ENCODE data around the gene TAB2.

The TAB2 gene

DNA sequence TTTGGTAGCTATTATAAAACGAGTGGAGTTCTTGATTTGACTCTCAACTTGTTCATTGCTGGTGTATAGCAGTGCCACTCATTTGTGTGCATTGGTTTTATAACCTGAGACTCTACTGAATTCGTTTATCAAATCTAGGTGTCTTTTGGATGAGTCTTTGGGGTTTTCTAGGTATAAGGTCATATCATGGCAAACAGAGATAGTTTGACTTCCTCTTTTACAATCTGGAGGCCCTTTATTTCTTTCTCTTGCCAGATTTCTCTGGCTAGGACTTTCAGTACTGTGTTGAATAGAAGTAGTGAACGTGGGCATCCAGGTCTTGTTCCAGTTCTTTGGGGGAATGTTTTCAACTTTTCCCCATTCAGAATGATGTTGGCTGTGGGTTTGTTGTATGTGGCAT is 121.3 kb downstream of the TAB2 start:
- H3K4me2 ChIP-seq (ENCODE audit: low read length): no peak overlapping the region
- H4K20me1 ChIP-seq (ENCODE audit: control insufficient read depth, insufficient read depth, low read depth, low read length): no peaks in the 10 kb centered on the region
- TF ChIP-seq, protein P1, sequence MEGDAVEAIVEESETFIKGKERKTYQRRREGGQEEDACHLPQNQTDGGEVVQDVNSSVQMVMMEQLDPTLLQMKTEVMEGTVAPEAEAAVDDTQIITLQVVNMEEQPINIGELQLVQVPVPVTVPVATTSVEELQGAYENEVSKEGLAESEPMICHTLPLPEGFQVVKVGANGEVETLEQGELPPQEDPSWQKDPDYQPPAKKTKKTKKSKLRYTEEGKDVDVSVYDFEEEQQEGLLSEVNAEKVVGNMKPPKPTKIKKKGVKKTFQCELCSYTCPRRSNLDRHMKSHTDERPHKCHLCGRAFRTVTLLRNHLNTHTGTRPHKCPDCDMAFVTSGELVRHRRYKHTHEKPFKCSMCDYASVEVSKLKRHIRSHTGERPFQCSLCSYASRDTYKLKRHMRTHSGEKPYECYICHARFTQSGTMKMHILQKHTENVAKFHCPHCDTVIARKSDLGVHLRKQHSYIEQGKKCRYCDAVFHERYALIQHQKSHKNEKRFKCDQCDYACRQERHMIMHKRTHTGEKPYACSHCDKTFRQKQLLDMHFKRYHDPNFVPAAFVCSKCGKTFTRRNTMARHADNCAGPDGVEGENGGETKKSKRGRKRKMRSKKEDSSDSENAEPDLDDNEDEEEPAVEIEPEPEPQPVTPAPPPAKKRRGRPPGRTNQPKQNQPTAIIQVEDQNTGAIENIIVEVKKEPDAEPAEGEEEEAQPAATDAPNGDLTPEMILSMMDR (IDR thresholded peaks at IDR 0.05; ENCODE audit: low read depth, low read length, poor library complexity, severe bottlenecking): no peak
- TF ChIP-seq EZH2phosphoT487 (IDR thresholded peaks at IDR 0.05; ENCODE audit: borderline replicate concordance, low read length): no peak
- no peaks in the 10 kb centered on the region for H3K9me3 ChIP-seq (ENCODE audit: control insufficient read depth, insufficient read depth, low read length)
- H3K27ac ChIP-seq (ENCODE audit: low read depth, low read length): no peak overlapping the region
- no peak overlapping the region for H3K4me3 ChIP-seq (ENCODE audit: low read length)
- H3K79me2 ChIP-seq (ENCODE audit: control insufficient read depth, low read length): no peaks in the 10 kb centered on the region
- H3K36me3 ChIP-seq (ENCODE audit: control insufficient read depth, low read length): no peaks in the 10 kb centered on the region
- H3K9me2 ChIP-seq (replicated peaks; ENCODE audit: control insufficient read depth, low read length): no peaks in the 10 kb centered on the region
- peaks cover 8% of the 10 kb centered on the region for H3K4me1 ChIP-seq (ENCODE audit: control insufficient read depth, low read length)
- H3K27me3 ChIP-seq (ENCODE audit: control insufficient read depth, low read length): no peaks in the 10 kb centered on the region
- H3F3A ChIP-seq (ENCODE audit: control insufficient read depth, insufficient read depth): no peaks in the 10 kb centered on the region

DNA sequence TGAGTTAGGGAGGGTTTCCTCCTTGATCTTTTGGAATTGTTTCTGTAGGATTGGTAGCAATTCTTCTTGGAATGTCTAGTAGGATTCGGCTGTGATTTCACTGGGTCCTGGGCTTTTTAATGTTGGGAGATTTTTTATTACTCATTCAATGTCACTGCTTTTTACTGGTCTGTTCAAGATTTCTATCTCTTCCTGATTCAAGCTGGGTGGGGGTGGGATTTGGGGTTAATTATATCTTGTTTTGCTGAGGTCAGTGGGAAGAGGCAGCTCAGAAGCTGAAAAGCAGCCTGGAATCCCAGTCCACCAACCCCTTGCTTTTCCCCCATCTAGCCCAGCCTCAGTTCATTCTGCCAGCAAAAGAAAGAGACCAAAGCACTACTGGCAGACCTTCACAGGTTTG is 122.1 kb downstream of the TAB2 start:
- no peak overlapping the region for H3K27ac ChIP-seq (ENCODE audit: low read depth, low read length)

GRCh38 chr6:149440735-149441671 is 123.5 kb downstream of the TAB2 start:
- no peak for TF ChIP-seq EZH2phosphoT487 (IDR thresholded peaks at IDR 0.05; ENCODE audit: borderline replicate concordance, low read length)
- no peak overlapping the region for H3K4me2 ChIP-seq (ENCODE audit: low read length)
- H3K27ac ChIP-seq (ENCODE audit: low read depth, low read length): no peak overlapping the region

More for the DNA sequence above, 122.1 kb downstream of the TAB2 start:
- no peak overlapping the region for H3K4me2 ChIP-seq (ENCODE audit: low read length)
- H4K20me1 ChIP-seq (ENCODE audit: control insufficient read depth, insufficient read depth, low read depth, low read length): no peaks in the 10 kb centered on the region
- no peaks in the 10 kb centered on the region for H3F3A ChIP-seq (ENCODE audit: control insufficient read depth, insufficient read depth)
- no peaks in the 10 kb centered on the region for H3K9me2 ChIP-seq (replicated peaks; ENCODE audit: control insufficient read depth, low read length)
- H3K79me2 ChIP-seq (ENCODE audit: control insufficient read depth, low read length): no peaks in the 10 kb centered on the region
- peaks cover 8% of the 10 kb centered on the region for H3K4me1 ChIP-seq (ENCODE audit: control insufficient read depth, low read length)
- no peak overlapping the region for H3K4me3 ChIP-seq (ENCODE audit: low read length)
- H3K36me3 ChIP-seq (ENCODE audit: control insufficient read depth, low read length): no peaks in the 10 kb centered on the region
- no peak for TF ChIP-seq EZH2phosphoT487 (IDR thresholded peaks at IDR 0.05; ENCODE audit: borderline replicate concordance, low read length)
- TF ChIP-seq, protein P1 (IDR thresholded peaks at IDR 0.05; ENCODE audit: low read depth, low read length, poor library complexity, severe bottlenecking): no peak
- no peaks in the 10 kb centered on the region for H3K9me3 ChIP-seq (ENCODE audit: control insufficient read depth, insufficient read depth, low read length)
- no peaks in the 10 kb centered on the region for H3K27me3 ChIP-seq (ENCODE audit: control insufficient read depth, low read length)

GRCh38 chr6:149441740-149442139 is 124.2 kb downstream of the TAB2 start:
- no peak overlapping the region for H3K27ac ChIP-seq (ENCODE audit: low read depth, low read length)
- no peak overlapping the region for H3K4me2 ChIP-seq (ENCODE audit: low read length)
- no peaks in the 10 kb centered on the region for H3K36me3 ChIP-seq (ENCODE audit: control insufficient read depth, low read length)
- H3K27me3 ChIP-seq (ENCODE audit: control insufficient read depth, low read length): no peaks in the 10 kb centered on the region
- H3K4me3 ChIP-seq (ENCODE audit: low read length): no peak overlapping the region
- H4K20me1 ChIP-seq (ENCODE audit: control insufficient read depth, insufficient read depth, low read depth, low read length): no peaks in the 10 kb centered on the region
- peaks cover 8% of the 10 kb centered on the region for H3K4me1 ChIP-seq (ENCODE audit: control insufficient read depth, low read length)
- no peaks in the 10 kb centered on the region for H3K9me2 ChIP-seq (replicated peaks; ENCODE audit: control insufficient read depth, low read length)
- H3K9me3 ChIP-seq (ENCODE audit: control insufficient read depth, insufficient read depth, low read length): no peaks in the 10 kb centered on the region
- H3K79me2 ChIP-seq (ENCODE audit: control insufficient read depth, low read length): no peaks in the 10 kb centered on the region
- TF ChIP-seq, protein P1 (IDR thresholded peaks at IDR 0.05; ENCODE audit: low read depth, low read length, poor library complexity, severe bottlenecking): no peak
- TF ChIP-seq EZH2phosphoT487 (IDR thresholded peaks at IDR 0.05; ENCODE audit: borderline replicate concordance, low read length): no peak
- no peaks in the 10 kb centered on the region; the same call in 1 of the 2 replicates for H3F3A ChIP-seq (ENCODE audit: control insufficient read depth, insufficient read depth)

More at GRCh38 chr6:149440735-149441671, 123.5 kb downstream of the TAB2 start:
- no peaks in the 10 kb centered on the region for H3K79me2 ChIP-seq (ENCODE audit: control insufficient read depth, low read length)
- H3K4me3 ChIP-seq (ENCODE audit: low read length): no peak overlapping the region
- no peaks in the 10 kb centered on the region for H4K20me1 ChIP-seq (ENCODE audit: control insufficient read depth, insufficient read depth, low read depth, low read length)
- H3K4me1 ChIP-seq (ENCODE audit: control insufficient read depth, low read length): peaks cover 8% of the 10 kb centered on the region
- no peaks in the 10 kb centered on the region for H3K27me3 ChIP-seq (ENCODE audit: control insufficient read depth, low read length)
- no peaks in the 10 kb centered on the region for H3K9me2 ChIP-seq (replicated peaks; ENCODE audit: control insufficient read depth, low read length)
- H3K36me3 ChIP-seq (ENCODE audit: control insufficient read depth, low read length): no peaks in the 10 kb centered on the region
- H3K9me3 ChIP-seq (ENCODE audit: control insufficient read depth, insufficient read depth, low read length): no peaks in the 10 kb centered on the region
- H3F3A ChIP-seq (ENCODE audit: control insufficient read depth, insufficient read depth): no peaks in the 10 kb centered on the region; the same call in 1 of the 2 replicates

All from DOHH2 (cell line).